Activated CD4-positive, alpha-beta T cell treated with anti-CD3 and anti-CD28 coated beads for 36 hours (primary cell): ENCODE results near the gene NELFCD. TPM values are rescaled to one million over a fixed set of nuclear protein-coding genes. Genes with fewer than 3 reads are reported as not detected.

Experiments used
- ATAC-seq: fragments of 200-7000 bp; cut with Tn5 transposase; one replicate; pipeline ENCODE4 v1.10.0; 2021; ENCODE audit warnings: mild to moderate bottlenecking, moderate library complexity
- CTCF ChIA-PET: fragments of 350-600 bp; sonication (Branson Sonifier 250); formaldehyde crosslinking; loops from one replicate; lab custom pipeline; 2021; ENCODE audit warnings: antibody characterized with exemption; lab: Charles Lee
- POLR2A ChIA-PET: fragments of 350-600 bp; sonication (Branson Sonifier 250); formaldehyde crosslinking; loops from one replicate; lab custom pipeline; 2021; ENCODE audit warnings: antibody characterized with exemption, inconsistent platforms; lab: Charles Lee
- DNase-seq: peaks from one replicate; pipeline ENCODE4 v3.0.0-alpha.2; 2020
- H3K27ac Mint-ChIP-seq: one replicate; pipeline ENCODE4 v1.8.0; 2021; ENCODE audit warnings: mixed read lengths
- H3K27me3 Mint-ChIP-seq: one replicate; pipeline ENCODE4 v1.8.0; 2021; ENCODE audit warnings: mixed read lengths
- H3K36me3 Mint-ChIP-seq: one replicate; pipeline ENCODE4 v1.8.0; 2021; ENCODE audit warnings: low read depth, mixed read lengths
- H3K4me1 Mint-ChIP-seq: one replicate; pipeline ENCODE4 v1.8.0; 2021; ENCODE audit warnings: mixed read lengths
- H3K4me3 Mint-ChIP-seq: one replicate; pipeline ENCODE4 v1.8.0; 2021; ENCODE audit warnings: mild to moderate bottlenecking, moderate library complexity, mixed read lengths
- H3K9me3 Mint-ChIP-seq: one replicate; pipeline ENCODE4 v1.8.0; 2021; ENCODE audit warnings: low read depth, mixed read lengths
- intact Hi-C, 2 experiments: fragments of 100-400 bp; cut with DNase I in 1 of 2; cut with micrococcal nuclease in 1 of 2; formaldehyde crosslinking; loops; one replicate each; pipeline versions ENCODE4 v1.14.2 to v1.15.1; 2022 to 2024; cut with DNase I, micrococcal nuclease
- total RNA-seq, 2 experiments: library from RNA; stranded (reverse); gene quantifications; one replicate each; pipeline ENCODE4 v1.2.3, GENCODE V29; 2021

Gene NELFCD
- total RNA-seq, 2 experiments from 2014 or later, result 111 to 121 TPM

GRCh38 chr20:59042151-59042795, 61.2 kb downstream of the NELFCD start, which contains the start of gene PRELID3B:
TSS of gene PRELID3B (minus strand) at chr20:59042786. CDS start at chr20:59042730, 56 bp downstream.
- peaks cover 50% of the 10 kb centered on the region for H3K4me1 Mint-ChIP-seq
- POLR2A ChIA-PET, result interaction anchor here (2.4 kb wide), 1 partner anchor 10 kb away, joined by 16 read pairs; the partner anchor contains the start of gene ATP5F1E
- H3K4me3 Mint-ChIP-seq, result peak within 1 kb of the TSS; percentile 90
- intact Hi-C loops, result loop anchor here (1.0 to 2.0 kb wide), 4 partner anchors 10 to 149 kb away; partner anchors contain the start of genes ATP5F1E (in 2 of the 2) and NELFCD (in 2 of the 2)
- CTCF ChIA-PET, result interaction anchor here (0.6 to 1.0 kb wide), 3 partner anchors 8 to 159 kb away, joined by 3 to 4 read pairs (median 3); partner anchors contain the start of gene ATP5F1E
- DNase-seq (no peak), ATAC-seq (peak; percentile 36)
- H3K9me3 Mint-ChIP-seq, result no peaks in the 10 kb centered on the region
- H3K27ac Mint-ChIP-seq, result peak within 1 kb of the TSS; percentile 94
- no peaks in the 10 kb centered on the region for H3K27me3 Mint-ChIP-seq
- H3K36me3 Mint-ChIP-seq, result peaks cover 29% of the 10 kb centered on the region

GRCh38 chr20:59042796-59043631, 62.0 kb downstream of the NELFCD start:
- POLR2A ChIA-PET, result interaction anchor here (2.4 kb wide), 1 partner anchor 11 kb away, joined by 16 read pairs; the partner anchor contains the start of gene ATP5F1E
- ATAC-seq, result peak; percentile 97
- peaks cover 48% of the 10 kb centered on the region for H3K4me1 Mint-ChIP-seq

GRCh38 chr20:59043698-59044097, 62.6 kb downstream of the NELFCD start:
- POLR2A ChIA-PET, result interaction anchor here (2.4 kb wide), 1 partner anchor 11 kb away, joined by 16 read pairs; the partner anchor contains the start of gene ATP5F1E
- DNase-seq (peak; percentile 17), ATAC-seq (no peak)
- Mint-ChIP-seq H3K36me3 (peaks cover 22% of the 10 kb centered on the region), H3K9me3 (no peaks in the 10 kb centered on the region), H3K4me3 (peak overlapping the region; percentile 67), H3K27ac (peak overlapping the region; percentile 77), H3K4me1 (peaks cover 54% of the 10 kb centered on the region), H3K27me3 (no peaks in the 10 kb centered on the region)
- intact Hi-C loops, result loop anchor here (2.0 kb wide), 2 partner anchors 63 to 151 kb away; partner anchors contain the start of gene NELFCD (in 1 of the 2)
- CTCF ChIA-PET, result interaction anchor here (0.8 to 2.0 kb wide), 6 partner anchors 11 to 178 kb away, joined by 3 to 6 read pairs (median 4); partner anchors contain the start of gene ATP5F1E

More at GRCh38 chr20:59042796-59043631, 62.0 kb downstream of the NELFCD start:
- H3K27ac Mint-ChIP-seq, result peak overlapping the region; percentile 89
- CTCF ChIA-PET, result interaction anchor here (0.8 to 2.0 kb wide), 6 partner anchors 11 to 178 kb away, joined by 3 to 6 read pairs (median 4); partner anchors contain the start of gene ATP5F1E
- intact Hi-C loops, result loop anchor here (1.0 to 2.0 kb wide), 4 partner anchors 11 to 150 kb away; partner anchors contain the start of genes ATP5F1E (in 2 of the 2) and NELFCD (in 2 of the 2)
- H3K4me3 Mint-ChIP-seq, result peak overlapping the region; percentile 90
- peaks cover 22% of the 10 kb centered on the region for H3K36me3 Mint-ChIP-seq
- no peaks in the 10 kb centered on the region for H3K27me3 Mint-ChIP-seq
- H3K9me3 Mint-ChIP-seq, result no peaks in the 10 kb centered on the region
- peak; percentile 97 for DNase-seq

GRCh38 chr20:59044295-59044694, 63.2 kb downstream of the NELFCD start:
- H3K27me3 Mint-ChIP-seq, result no peaks in the 10 kb centered on the region
- H3K9me3 Mint-ChIP-seq, result no peaks in the 10 kb centered on the region
- no peak for ATAC-seq
- no peak for DNase-seq
- intact Hi-C loops, result no loop called here
- peaks cover 21% of the 10 kb centered on the region for H3K36me3 Mint-ChIP-seq
- peaks cover 49% of the 10 kb centered on the region for H3K4me1 Mint-ChIP-seq
- H3K27ac Mint-ChIP-seq, result no peak overlapping the region
- CTCF ChIA-PET, result interaction anchor here (2.0 kb wide), 1 partner anchor 12 kb away, joined by 6 read pairs; the partner anchor contains the start of gene ATP5F1E
- H3K4me3 Mint-ChIP-seq, result no peak overlapping the region
- POLR2A ChIA-PET, result no interaction called here

Other genes starting within 250 kb of the NELFCD start
- gene GNAS-AS1, start 130.4 kb upstream of the NELFCD start, total RNA-seq, result 1 to 10 TPM; 1.1 to 1.9 TPM
- gene GNAS, start 128.5 kb upstream of the NELFCD start, total RNA-seq, result 100 to 1,000 TPM; 713 to 965 TPM
- gene CTSZ, start 26.0 kb downstream of the NELFCD start, total RNA-seq, result 10 to 100 TPM; 26.6 to 29.4 TPM
- not detected for gene TUBB1, start 38.2 kb downstream of the NELFCD start, total RNA-seq
- 10 to 100 TPM; 63.5 to 76.1 TPM for gene ATP5F1E, start 51.1 kb downstream of the NELFCD start, total RNA-seq
- gene PRELID3B, start 61.5 kb downstream of the NELFCD start, total RNA-seq, result 100 to 1,000 TPM; 148 to 196 TPM
- 1 to 10 TPM; 7.0 to 8.6 TPM for gene ZNF831, start 182.6 kb downstream of the NELFCD start, total RNA-seq